ENCODE data around the gene C10orf90.

C10orf90 gene

DNA sequence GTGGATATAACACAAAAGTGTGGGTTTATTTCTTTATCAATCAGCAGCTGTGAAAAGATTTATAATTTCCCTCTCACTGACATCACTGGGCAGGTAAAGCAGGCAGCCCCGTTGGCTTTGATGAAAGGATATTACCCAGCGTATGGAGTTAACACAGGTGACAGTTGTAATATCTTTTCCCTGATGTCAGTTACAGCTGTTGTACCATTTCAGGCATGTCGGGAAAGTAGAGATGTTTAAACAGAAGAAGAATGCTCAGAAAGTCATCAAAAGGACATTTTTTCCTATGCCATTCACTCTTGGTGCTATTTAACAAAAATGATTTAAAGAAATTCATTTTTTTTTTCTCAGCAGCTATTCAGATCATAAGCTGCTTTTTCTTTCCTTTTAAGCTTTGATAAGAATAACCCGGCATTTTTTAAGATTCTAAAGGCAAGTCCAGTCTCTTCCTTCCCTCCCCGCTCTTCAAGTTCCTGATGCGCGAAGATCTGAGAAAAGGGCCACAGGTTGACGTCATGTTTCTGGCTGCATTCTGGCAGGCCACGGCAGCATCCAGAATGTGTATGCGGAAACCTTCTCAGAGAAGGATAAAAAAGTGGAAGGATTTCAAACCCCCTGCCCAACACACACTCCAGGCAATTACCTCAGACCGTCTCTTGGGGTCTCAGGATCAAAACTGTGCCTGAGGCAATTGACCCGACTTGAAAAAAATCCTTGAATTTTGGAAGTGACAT lies 249.8 kb downstream of the C10orf90 start:
- no peak for DNase-seq

DNA sequence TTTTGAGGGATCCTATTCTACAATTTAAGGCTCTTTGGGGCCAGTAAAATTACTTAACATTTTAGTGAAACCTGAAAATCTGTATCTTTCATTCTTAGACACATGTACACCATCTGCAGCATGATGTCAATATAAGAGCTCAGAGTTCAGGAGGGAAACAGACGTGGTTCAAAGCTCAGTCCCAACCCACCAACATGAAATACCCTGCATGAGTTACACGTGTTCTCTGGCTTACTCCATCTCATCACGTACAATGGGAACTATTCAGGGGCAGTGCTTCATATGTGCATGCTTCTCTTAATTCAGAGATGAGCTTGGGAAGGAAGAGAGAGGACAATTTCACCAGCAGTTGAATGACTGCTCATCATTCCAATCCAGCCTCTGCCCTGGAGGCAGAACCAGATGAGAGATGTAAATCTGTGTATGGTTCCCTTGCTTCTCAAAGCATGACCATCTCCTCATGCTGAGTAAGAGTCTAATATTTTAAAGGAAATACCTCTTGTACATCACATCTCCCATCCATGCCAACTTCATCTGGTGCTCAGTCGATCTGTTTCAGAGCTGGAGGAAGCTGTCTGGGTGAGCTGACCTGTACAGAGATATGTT lies 253.2 kb downstream of the C10orf90 start:
- no peak for DNase-seq

DNA sequence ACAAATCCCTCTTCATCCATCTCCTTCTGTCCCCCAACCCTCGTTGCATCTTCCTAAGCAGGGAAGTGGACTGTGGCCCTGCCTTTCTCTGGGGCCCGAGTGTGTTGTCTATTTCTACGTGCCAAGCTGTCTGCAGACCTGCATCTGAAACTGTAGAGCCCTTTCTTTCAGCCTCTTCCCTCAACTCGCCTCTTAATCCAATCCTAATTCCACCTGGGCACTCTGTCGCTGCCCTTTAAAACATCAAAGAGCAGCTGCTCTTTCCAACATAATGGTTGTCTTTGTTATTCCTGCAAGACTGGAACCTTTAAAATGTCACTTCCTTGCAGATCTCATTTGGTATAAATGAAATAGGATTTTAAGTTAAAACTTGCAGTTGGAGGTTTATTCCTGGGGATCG lies 260.7 kb downstream of the C10orf90 start:
- DNase-seq, result no peak

DNA sequence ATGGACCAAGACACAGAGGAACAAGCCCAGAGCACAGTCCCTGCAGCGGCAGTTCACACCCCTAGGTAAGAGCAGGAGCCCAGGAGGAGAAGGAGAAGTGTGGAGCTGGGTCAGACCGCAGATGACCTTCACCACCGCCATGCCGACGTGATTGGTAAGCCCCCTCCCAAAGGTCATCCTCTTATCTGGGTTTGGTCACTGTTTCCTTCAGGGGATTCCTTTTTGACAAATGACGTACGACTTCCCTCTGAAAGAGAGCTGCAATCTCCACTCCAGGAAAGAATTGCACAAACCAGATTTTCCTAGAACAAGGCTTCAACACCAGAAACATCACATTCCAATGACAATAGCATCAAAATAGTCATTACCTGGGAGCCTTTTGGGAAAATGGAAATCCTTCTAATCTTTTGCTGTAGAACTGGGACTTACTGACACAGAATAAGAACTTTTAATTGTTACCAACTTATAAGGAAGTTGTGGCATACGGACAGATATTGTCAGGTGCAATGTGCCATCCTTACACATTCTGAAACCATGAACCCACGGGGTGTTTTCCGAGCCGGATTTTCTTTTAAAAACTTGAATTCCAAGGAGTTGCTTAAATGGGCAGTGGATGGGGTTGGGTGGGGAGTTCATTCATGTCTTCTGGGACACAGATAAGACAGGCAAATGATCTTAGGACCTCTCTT lies 261.4 kb downstream of the C10orf90 start:
- no peak for DNase-seq

DNA sequence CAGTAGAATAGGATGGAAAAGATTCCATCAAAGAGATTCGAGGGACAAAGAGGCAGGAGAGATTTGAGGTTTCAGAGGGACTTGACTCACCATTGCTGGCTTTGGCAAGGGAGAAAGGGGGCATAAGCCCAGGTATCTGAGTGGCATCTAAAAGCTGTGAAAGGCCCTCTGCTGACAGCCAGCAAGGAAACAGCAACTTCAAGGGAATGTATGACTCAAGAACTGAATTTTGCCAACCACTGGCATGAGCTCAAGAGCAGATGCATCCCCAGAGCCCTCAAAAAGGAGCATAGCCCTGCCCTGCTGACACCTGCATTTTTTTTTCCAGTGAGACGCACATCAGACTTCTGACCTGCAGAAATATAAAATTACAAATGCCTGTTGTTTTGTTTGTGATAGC lies 262.7 kb downstream of the C10orf90 start:
- no peak for DNase-seq

DNA sequence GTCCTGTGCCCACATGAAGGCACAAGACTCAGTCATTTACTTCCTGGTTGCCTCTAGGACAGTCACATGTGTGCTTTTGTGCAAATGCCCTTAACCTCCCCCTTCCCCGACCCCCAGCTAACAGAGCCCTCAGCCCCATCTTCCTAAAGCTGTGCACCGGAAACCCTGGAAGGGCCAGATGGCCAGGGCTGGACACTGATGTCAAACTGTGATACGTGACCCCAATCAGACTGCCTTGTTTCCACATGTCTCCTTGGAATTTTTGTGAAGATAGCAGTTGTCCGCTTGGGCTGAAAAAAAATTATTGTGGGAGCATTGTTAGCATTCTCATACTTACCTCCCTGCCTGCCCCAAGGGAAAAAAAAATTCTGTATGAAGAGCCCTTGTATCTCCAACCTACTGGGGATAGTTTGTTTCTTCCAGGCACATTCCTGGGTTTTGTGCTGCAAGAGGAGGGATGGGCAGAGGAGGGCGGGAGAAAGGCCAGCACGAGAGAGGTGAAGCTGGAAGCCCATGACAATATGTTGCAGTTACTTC lies 265.2 kb downstream of the C10orf90 start:
- DNase-seq, result no peak

DNA sequence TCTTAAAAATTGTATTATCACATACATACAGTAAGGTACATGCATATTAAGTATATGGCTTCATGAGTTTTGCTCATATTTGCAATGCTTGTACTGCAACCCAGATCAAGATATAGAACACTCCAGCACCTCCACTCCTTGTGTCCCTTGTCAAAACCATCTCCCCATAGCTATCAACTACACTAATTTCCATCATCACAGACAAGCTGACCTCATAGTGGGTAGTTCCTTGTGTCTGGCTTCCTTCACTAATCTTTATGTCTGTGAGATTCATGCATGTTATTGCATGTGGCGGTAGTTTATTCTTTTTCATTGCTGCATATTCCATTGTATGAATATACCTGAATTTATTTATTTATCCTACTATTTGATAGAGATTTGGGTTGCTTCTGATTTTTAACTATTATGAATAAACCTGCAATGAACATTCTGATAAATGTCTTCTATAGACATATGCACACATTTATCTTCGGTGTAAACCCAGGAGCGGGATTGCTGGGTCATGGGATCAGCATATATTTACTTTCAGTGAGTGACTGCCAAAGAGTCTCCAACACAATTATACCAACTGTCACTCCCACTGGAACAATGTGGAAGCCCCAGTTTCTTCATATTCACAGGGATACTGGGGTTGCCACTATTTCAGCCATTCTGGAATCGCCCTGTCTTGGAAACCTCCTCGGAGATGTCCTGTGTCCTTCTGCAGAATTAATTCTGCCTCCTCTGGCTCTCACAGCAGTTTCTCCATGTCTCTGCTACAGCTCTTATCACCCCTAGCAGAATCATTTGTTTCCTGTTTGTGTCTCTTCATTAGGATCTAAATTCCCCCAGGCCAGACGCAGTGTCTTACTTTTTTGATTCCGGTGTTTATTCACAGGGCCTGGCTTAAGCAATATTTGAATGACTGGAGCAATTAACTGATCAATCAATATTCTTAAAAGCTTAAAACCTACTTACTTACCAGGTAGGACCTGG lies 267.5 kb downstream of the C10orf90 start:
- DNase-seq, result no peak

DNA sequence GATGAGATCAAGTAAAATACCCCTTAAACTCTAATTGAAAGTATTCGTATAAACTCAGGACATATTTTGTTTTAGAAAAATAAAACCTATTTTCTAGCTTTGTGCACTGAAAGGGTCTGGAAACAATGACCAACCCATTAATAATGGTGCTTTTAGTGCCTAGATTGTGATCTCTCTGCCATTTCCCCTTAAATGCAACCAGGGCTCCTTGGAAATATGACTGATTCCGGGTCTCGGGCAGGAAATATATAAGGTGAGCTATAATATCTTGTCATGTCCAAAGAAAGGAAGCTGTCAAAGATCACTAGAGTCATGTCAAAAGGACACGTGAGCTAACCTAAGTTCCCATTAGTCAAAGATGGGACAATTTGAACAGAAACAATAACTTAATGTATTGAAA lies 269.9 kb downstream of the C10orf90 start:
- DNase-seq, result no peak

DNA sequence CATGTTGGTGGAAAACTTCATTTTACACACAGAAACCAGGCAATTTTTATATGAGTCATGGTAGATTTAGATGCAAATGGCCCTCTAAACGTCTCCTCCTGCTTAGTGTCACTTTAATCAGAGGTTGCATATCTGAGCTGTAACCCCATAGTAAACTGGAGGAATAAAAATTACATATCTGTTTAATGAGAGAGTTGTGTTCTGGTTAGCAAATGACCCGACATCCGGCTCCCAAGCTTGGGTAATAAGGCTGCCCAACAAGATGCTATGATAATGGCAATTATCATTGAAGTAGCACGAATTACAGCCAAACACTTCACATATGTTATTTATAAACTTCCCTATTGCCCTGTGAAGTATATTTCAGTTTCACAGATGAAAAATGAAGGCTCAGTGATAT lies 271.6 kb downstream of the C10orf90 start:
- DNase-seq, result no peak

DNA sequence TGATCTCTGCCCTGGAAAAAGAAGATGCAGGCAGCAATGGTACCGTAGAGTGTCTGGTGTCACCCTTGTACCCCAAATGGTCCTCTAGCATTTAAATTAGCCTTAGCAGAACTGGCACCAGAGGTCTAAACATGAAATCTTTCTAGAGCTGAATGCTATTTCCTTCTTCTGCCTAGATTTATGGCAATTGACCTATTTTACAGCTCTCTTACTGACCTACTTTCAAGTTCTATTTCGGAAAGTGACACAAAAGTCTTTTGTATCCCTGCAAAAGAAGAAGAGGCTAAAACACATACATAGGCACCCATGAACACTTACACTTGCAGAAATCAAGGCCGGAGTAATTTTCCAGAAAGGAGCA lies 272.1 kb downstream of the C10orf90 start:
- DNase-seq, result no peak

DNA sequence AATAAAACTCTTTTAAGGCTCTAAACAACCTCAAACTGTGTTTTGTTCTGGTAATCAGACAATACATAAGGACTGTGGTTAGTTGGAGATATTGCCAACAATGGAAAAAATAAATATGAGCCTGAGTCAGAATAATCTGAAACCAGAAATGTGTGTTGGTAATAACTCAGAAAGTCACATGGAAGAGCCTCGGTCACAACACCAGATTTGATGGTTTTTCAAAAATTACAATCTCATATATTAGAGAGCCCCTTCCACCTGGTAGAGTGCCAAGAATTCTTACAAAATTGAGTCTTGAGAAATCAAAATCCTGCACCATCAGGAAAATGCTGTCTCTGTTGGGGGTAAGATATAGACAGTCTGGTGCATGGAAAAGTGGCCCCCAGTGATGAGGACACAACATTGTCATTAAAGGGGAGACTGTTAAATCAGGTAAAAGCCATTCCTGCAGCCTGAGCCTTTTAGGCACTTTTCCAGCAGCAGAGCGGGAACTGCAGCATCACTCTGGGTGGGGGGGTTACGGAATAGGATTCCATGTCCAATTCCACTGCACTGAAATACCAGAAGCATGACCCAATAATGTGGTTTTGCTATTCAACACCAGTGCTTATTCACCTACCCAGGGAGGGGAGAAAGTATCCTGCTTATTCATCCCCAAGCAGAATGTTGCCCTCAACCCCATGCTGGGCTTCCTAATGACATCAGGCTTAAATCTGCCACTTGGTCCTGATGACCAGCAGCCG lies 272.7 kb downstream of the C10orf90 start:
- no peak for DNase-seq

DNA sequence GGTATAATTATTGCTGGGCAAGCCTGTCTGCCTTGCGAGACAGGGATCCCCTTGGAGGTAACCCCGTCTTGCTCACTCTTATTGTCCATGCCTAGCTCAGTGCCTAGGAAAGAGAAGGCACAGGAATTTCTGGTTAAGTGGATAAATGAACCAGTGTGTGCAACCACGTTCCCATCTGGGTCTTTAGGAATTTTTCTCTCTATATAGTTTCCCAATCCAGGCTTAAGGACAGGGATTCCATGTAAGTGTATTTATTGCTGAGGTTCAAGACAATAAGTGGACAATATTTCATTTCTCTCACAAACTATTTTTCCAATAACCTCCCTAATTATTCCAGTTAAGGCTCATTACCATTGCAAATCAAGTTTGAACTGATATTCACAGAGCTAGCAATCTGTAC lies 273.3 kb downstream of the C10orf90 start:
- DNase-seq, result no peak

DNA sequence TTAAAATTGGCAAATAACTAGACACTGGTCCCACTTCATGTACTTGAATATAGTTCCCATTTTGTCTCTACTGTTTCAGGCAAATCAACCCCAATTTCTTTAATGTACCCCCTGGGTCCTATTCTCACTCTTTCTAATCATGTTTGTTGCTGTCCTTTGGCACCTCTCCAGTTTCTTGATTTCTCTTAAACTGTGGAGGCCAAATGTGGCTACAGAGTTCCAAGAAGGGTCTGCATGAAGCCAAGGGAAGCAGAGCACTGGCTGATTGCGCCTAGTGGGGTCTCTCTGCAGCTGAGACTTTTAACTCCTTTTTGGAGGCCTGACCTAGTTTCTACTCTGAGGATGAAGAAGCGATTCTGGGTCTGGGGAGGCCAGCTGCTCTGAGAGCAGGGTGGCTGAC lies 275.5 kb downstream of the C10orf90 start:
- no peak for DNase-seq

DNA sequence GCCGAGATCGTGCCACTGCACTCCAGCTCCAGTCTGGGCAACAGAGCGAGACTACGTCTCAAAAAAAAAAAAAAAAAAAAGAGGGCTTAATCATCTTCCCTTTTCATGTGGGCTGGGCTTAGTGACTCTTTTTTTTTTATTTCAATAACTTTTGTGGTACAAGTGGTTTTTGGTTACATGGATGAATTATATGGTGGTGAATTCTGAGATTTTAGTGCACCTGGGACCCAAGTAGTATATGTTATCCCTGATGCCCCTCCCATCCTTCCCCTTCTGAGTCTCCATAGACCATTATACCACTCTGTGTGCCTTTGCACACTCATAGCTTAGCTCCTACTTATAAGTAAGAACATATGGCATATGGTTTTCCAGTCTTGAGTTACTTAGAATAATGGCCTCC lies 277.4 kb downstream of the C10orf90 start:
- no peak for DNase-seq

DNA sequence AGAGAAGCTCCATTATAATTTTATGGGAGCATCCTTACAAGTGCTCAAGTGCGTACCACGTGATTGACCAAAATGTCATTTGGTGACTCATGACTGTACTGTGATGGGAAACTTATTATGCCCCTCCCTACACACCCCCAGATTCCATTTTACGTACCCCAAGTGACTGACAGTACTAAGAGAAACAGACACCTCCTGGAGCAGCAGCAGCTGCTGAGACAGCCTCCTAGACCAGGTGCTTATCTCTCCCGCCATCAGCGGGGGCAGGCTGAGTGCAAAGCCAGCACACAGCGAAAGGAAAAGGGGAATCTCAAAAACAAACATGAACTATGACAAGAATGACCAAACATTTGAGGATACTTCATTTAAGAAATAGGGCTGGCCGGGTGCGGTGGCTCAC lies 278.0 kb downstream of the C10orf90 start:
- no peak for DNase-seq

DNA sequence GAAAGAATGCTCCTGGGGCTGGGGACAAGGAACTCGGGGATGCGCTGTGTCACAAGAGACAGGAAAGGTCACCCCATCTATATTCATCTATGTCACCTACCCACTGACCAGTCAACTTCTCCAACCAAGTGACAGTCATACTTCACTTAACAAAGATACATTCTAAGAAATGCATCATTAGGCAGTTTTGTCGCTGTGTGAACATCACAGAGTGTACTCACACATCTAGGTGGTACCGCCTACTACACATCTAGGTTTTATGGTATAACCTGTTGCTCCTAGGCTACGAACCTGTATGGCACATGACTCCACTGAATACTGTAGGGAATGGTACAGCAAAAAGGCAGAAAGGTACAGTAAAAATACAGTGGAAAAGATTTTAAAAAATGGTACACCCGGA lies 278.4 kb downstream of the C10orf90 start:
- no peak for DNase-seq

DNA sequence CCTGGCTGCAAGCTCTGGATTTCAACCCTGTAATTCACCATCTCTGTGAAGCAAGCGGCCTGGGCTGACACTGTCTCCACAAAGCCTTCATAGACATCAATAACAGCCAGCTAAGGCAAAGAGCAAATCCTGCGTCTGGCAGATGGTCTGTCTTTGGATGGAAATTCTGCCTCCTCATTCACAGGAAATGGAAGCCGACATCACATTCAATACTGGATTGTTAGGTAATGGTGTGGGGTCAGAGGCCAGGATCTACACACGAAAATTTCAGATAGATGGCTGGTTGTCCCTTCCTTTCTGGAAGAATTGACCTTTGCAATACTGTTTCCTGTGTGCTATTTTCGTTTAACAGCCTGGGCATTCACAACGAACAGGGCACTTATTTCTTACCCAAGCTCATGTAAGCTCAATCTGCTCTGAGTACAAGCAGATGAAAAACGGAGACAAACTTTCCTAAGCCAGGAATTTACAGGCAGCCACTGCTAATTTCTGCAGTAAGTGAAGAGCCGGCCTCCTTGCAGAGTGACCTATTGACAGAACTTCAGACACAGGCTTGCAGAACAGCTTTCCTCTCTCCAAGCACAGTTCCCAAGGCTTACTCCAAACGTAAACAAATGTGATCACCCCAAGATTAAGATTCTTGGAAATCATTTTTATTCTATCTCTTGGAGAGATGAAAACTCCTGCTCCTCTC lies 279.2 kb downstream of the C10orf90 start:
- DNase-seq, result no peak

DNA sequence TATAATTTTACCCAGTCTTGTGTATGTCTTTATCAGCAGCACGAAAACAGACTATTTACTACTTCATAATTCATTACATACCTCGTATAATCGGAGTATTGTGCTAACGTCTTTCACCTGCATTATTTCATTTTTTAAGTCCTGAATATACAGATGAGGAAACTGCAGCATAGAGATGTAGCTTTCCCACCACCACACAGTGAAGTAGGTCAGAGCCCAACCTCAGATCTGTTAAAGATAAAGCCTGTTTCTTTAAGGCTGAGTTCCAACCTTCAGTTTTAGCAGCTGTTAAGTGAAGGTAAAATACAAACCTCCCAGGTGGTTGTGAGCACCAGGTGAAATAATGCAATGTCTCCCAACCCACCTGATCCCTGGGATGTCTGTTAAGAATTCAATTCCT lies 280.2 kb downstream of the C10orf90 start:
- DNase-seq, result no peak

DNA sequence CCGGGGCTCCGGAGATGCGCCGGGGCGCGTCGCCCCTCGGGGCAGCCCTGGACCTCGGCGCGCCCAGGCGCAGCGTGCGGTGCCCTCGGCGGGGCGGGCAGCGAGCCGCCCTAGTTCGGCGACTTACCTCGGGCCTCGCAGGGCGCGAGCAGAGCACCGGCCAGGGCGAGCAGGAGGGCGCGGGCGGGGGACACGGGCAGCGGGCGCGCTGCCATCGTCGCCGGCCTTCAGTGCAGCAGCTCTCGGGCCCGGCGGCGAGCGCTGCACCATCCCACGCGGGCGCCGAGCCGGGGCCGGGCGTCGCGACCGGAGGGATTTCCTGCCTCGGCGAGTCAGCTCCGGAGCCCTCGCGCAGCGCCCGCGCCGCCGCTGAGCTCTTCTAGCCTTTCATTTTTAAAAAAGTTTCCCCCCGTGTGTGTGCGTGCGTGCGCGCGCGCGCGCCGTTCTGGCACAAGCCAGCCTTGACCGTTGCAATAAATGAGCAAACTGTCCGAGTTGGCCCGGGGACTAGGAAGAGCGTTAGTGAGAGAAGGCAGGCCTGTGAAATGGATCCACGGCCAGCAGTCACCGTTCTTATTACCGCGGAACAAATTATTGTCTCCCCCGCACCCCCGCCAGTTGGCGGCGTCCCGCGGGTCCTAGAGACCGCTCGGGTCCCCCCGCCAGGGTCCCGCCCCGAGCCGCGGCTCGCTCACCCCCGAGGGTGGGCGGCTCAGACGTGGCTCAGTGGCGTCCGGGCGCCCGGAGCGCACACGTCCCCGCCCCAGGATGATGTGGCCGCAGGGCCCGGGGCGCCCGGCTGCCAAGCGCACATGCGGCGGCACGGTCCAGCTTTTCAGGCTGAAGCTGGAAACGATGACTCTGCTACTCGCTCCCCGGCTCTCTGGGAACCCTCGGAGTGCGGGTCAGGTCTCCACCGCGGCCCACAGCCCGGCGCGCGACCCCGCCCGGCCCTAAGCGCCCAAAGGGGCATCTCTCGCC lies 282.3 kb downstream of the C10orf90 start, which contains the start of gene ADAM12:
Gene ADAM12 (minus strand): TSS at position 547 of the 981 bp plus-strand sequence. CDS start 332 bp downstream, at position 215.
- no peak for DNase-seq
